GM12878 (cell line): ENCODE measurements around the gene RTP5. TPM values are rescaled to one million over a fixed set of nuclear protein-coding genes. Genes with fewer than 3 reads are reported as not detected.

Experiments
- ATAC-seq: fragments of 200-7000 bp; cut with Tn5 transposase; 3 replicates; pipeline ENCODE4 v1.9.1; 2020; ENCODE audit warnings: mild to moderate bottlenecking, moderate library complexity
- BruUV-seq: library from RNA; stranded (reverse); fragments of 400-500 nt; replicated peaks from 2 replicates; lab custom pipeline; 2021; lab: Mats Ljungman, UMichigan
- CTCF ChIA-PET: fragments of 300-600 bp; sonication (Branson Sonifier 250); formaldehyde crosslinking; extraction: SDS; loops from one replicate; lab custom pipeline; 2021; ENCODE audit warnings: inconsistent platforms; lab: Yijun Ruan, JAX
- POLR2A ChIA-PET: fragments of 350-600 bp; formaldehyde crosslinking; extraction: SDS; loops from one replicate; lab custom pipeline; 2021; ENCODE audit warnings: inconsistent platforms; lab: Charles Lee
- RAD21 ChIA-PET: fragments of 300-600 bp; sonication (Branson Sonifier 250); formaldehyde crosslinking; loops from one replicate; lab custom pipeline; 2023; ENCODE audit warnings: antibody characterized with exemption; ENCODE audit not compliant: unreplicated experiment; lab: Charles Lee
- SMC1A ChIA-PET: fragments of 300-600 bp; sonication (Branson Sonifier 250); formaldehyde crosslinking; loops from one replicate; lab custom pipeline; 2023; ENCODE audit not compliant: unreplicated experiment, uncharacterized antibody; lab: Charles Lee
- DNase-seq: peaks from one replicate; pipeline ENCODE4 v3.0.0-alpha.2; 2011; ENCODE audit warnings: low read depth, low spot score
- FAIRE-seq: peaks from 3 replicates; lab custom pipeline; 2011; peaks lifted over from hg19 to GRCh38; lab: Jason Lieb, UNC
- H2AFZ ChIP-seq: 2 replicates; pipeline ENCODE4 v1.6.0; 2011; ENCODE audit warnings: low read depth, low read length, control low read depth; ENCODE audit not compliant: control insufficient read depth
- H3K27ac ChIP-seq: 2 replicates; pipeline ENCODE4 v1.5.1; 2011; ENCODE audit warnings: control low read depth; ENCODE audit not compliant: control insufficient read depth, insufficient read depth
- H3K27me3 ChIP-seq, 2 experiments: replicated peaks in 1 of 2; 2 replicates each; pipeline versions ENCODE4 v1.6.0 to v1.6.1; 2011; ENCODE audit warnings: low read length in 1 of 2; ENCODE audit not compliant: control insufficient read depth in 2 of 2, insufficient read depth in 2 of 2
- H3K36me3 ChIP-seq, 2 experiments: 2 replicates each; pipeline ENCODE4 v1.5.1; 2011; ENCODE audit warnings: low read length in 1 of 2; ENCODE audit not compliant: control insufficient read depth in 2 of 2, insufficient read depth in 2 of 2
- H3K4me1 ChIP-seq: 2 replicates; pipeline ENCODE4 v1.6.1; 2011; ENCODE audit warnings: mild to moderate bottlenecking, low read length, moderate library complexity, mixed read lengths; ENCODE audit not compliant: control insufficient read depth, insufficient read depth
- H3K4me2 ChIP-seq: 2 replicates; pipeline ENCODE4 v1.6.0; 2011; ENCODE audit warnings: control low read depth; ENCODE audit not compliant: control insufficient read depth, insufficient read depth
- H3K4me3 ChIP-seq: fragments of 200-600 bp; sonication (generic); 2 replicates; pipeline ENCODE4 v1.5.1; 2016
- H3K79me2 ChIP-seq: 2 replicates; pipeline ENCODE4 v1.6.0; 2011; ENCODE audit warnings: low read length; ENCODE audit not compliant: control insufficient read depth, insufficient read depth
- H3K9ac ChIP-seq: 2 replicates; pipeline ENCODE4 v1.8.0; 2011; ENCODE audit warnings: low read length, control low read depth, mixed read lengths; ENCODE audit not compliant: control insufficient read depth, insufficient read depth
- H3K9me3 ChIP-seq: replicated peaks from 3 replicates; pipeline ENCODE4 v1.5.1; 2011; ENCODE audit warnings: mild to moderate bottlenecking, low read length; ENCODE audit not compliant: control insufficient read depth, insufficient read depth
- H4K20me1 ChIP-seq: 2 replicates; pipeline ENCODE4 v1.6.0; 2011; ENCODE audit not compliant: control insufficient read depth, insufficient read depth
- MYC ChIP-seq: IDR thresholded peaks from 2 replicates; pipeline ENCODE4 v1.6.1; 2011; ENCODE audit warnings: mild to moderate bottlenecking, low read length, moderate library complexity, inconsistent platforms; ENCODE audit not compliant: insufficient read depth, insufficient replicate concordance, insufficient read length, severe bottlenecking
- NFIC ChIP-seq: IDR thresholded peaks from 2 replicates; pipeline ENCODE4 v1.6.1; 2012; ENCODE audit warnings: low read depth, mild to moderate bottlenecking, inconsistent platforms, low read length, moderate library complexity
- NFXL1 ChIP-seq: fragments of 450-650 bp; IDR thresholded peaks from 2 replicates; pipeline ENCODE4 v1.6.1; 2017; ENCODE audit warnings: antibody characterized with exemption, mild to moderate bottlenecking, borderline replicate concordance
- NFYA ChIP-seq: IDR thresholded peaks from 2 replicates; pipeline ENCODE4 v1.6.1; 2011; ENCODE audit warnings: low read depth, mild to moderate bottlenecking, low read length, improper control_type of control experiment, borderline replicate concordance
- NR2F1 ChIP-seq: fragments of 450-650 bp; conservative IDR thresholded peaks from 2 replicates; pipeline ENCODE4 v1.6.1; 2017; ENCODE audit warnings: mild to moderate bottlenecking
- POLR2A ChIP-seq: IDR thresholded peaks from 2 replicates; pipeline ENCODE4 v1.6.1; 2011; ENCODE audit warnings: low read depth, mild to moderate bottlenecking, low read length
- TCF12 ChIP-seq: IDR thresholded peaks from 2 replicates; pipeline ENCODE4 v1.6.1; 2011; ENCODE audit warnings: low read depth, mild to moderate bottlenecking, low read length
- ZBTB40 ChIP-seq: fragments of 450-650 bp; IDR thresholded peaks from 2 replicates; pipeline ENCODE4 v1.6.1; 2016; ENCODE audit warnings: mild to moderate bottlenecking, moderate library complexity, borderline replicate concordance
- WGBS: methylation state at CpG from one replicate; pipeline ENCODE4 v1.1.6; 2016; ENCODE audit warnings: low lambda C conversion rate; ENCODE audit not compliant: insufficient replicate concordance, insufficient coverage; ENCODE audit errors: missing lambda C conversion rate; 5-methylcytosine and 5-hydroxymethylcytosine counted together
- in situ Hi-C: fragments of 300-500 bp; cut with MboI; formaldehyde crosslinking; loops from 9 replicates; pipeline ENCODE4 v1.14.3; 2018; ENCODE audit warnings: mixed read lengths
- intact Hi-C: fragments of 100-400 bp; cut with micrococcal nuclease; formaldehyde crosslinking; loops from one replicate; pipeline ENCODE4 v1.14.2; 2022; ENCODE audit not compliant: unreplicated experiment
- polyA plus RNA-seq, 11 experiments: library from polyadenylated mRNA; depleted of rRNA in 4 of 11; unstranded in 6 of 11; stranded (reverse) in 5 of 11; fragments of >200 nt; fragmentation: Nextera tagmentation in 4 of 11; fragmentation: Illumina TruSeq in 1 of 11; extraction: Ambion mirVana in 4 of 11; extraction: Trizol in 1 of 11; gene quantifications; 1 replicate in 1 of 11; 2 replicates in 10 of 11; pipeline versions ENCODE4 v1.2.1 to v1.2.3, GENCODE V29; 2011 to 2016; ENCODE audit warnings: inconsistent platforms in 2 of 11, missing spikeins in 2 of 11, low read depth in 1 of 11
- total RNA-seq, 4 experiments: library from RNA; depleted of rRNA in 3 of 4; stranded (reverse); fragments of >200 nt in 3 of 4; fragmentation: Illumina TruSeq in 1 of 4; extraction: Trizol in 1 of 4; gene quantifications; 2 replicates each; pipeline versions ENCODE4 v1.2.1 to v1.2.3, GENCODE V29; 2013 to 2021

The RTP5 gene
- total and polyA plus RNA-seq, 10 of the 15 experiments (the other 5 are each of a cell fraction or from before 2014, with no cell fraction given): 0.05 TPM; not detected in 9

- TF ChIP-seq ZBTB40: no peak
- no peak for TF ChIP-seq TCF12
- TF ChIP-seq, all 136 proteins: peak for 0
These were observed 18.0 kb upstream of the RTP5 start (continued) for GRCh38 chr2:241851325-241852115.

- WGBS: 86% methylated on average over 30 of the region's 39 CpGs
- intact Hi-C loops (no loop called here), in situ Hi-C loops (no loop called here)
- ChIA-PET SMC1A (no interaction called here), CTCF (no interaction called here), RAD21 (no interaction called here), POLR2A (interaction anchor here (0.9 kb wide), 1 partner anchor 15 kb away, joined by 3 read pairs; no protein-coding TSS in a partner anchor)
- Histone ChIP-seq H3K4me1 (no peaks in the 10 kb centered on the region), H3K36me3 (no peaks in the 10 kb centered on the region), H3K4me3 (no peak overlapping the region), H3K27me3 (no peaks in the 10 kb centered on the region), H4K20me1 (no peaks in the 10 kb centered on the region), H2AFZ (no peak overlapping the region), H3K27ac (no peak overlapping the region), H3K9me3 (no peaks in the 10 kb centered on the region), H3K4me2 (no peak overlapping the region), H3K9ac (no peak overlapping the region), H3K79me2 (no peaks in the 10 kb centered on the region)
- TF ChIP-seq NFIC (no peak), NFXL1 (no peak), POLR2A (0 out of 2 replicates have a peak, but pooled peaks have one; percentile 6), NFYA (no peak), MYC (no peak), NR2F1 (peak; percentile 59; the same call in 1 of the 2 replicates)
- FAIRE-seq: no peak
- no peak for DNase-seq
- no peak for ATAC-seq
- no TSS peak for BruUV-seq
These were observed 17.2 kb upstream of the RTP5 start for GRCh38 chr2:241852116-241852980.
